Measurements from ENCODE around the gene IGFBP5. TPM values are rescaled to one million over a fixed set of nuclear protein-coding genes. Genes with fewer than 3 reads are reported as not detected.

IGFBP5 gene
- total RNA-seq, 1 donor from 2014 or later, result 415 TPM

- Mint-ChIP-seq H3K9me3 (no peaks in the 10 kb centered on the region), H3K27me3 (ENCODE audit: low read depth) (no peaks in the 10 kb centered on the region), H3K4me3 (no peak overlapping the region), H3K36me3 (peaks cover 21% of the 10 kb centered on the region), H3K4me1 (peaks cover 49% of the 10 kb centered on the region), H3K27ac (peak overlapping the region; percentile 59)
- TF ChIP-seq CTCF (IDR thresholded peaks at IDR 0.05; ENCODE audit: unreplicated experiment), result no peak
- no peak for DNase-seq (ENCODE audit: low spot score in 2 of 2, unreplicated experiment in 2 of 2)
These were observed 33.5 kb downstream of the IGFBP5 start for GRCh38 chr2:216661639-216662375.

GRCh38 chr2:216661051-216661450 lies 34.3 kb downstream of the IGFBP5 start:
- no peak for TF ChIP-seq CTCF (IDR thresholded peaks at IDR 0.05; ENCODE audit: unreplicated experiment)
- no peak for DNase-seq (ENCODE audit: low spot score in 2 of 2, unreplicated experiment in 2 of 2)
- no peak overlapping the region for H3K4me3 Mint-ChIP-seq
- no peaks in the 10 kb centered on the region for H3K9me3 Mint-ChIP-seq
- H3K4me1 Mint-ChIP-seq, result peaks cover 44% of the 10 kb centered on the region
- no peak overlapping the region for H3K27ac Mint-ChIP-seq
- no peaks in the 10 kb centered on the region for H3K27me3 Mint-ChIP-seq (ENCODE audit: low read depth)
- H3K36me3 Mint-ChIP-seq, result peaks cover 21% of the 10 kb centered on the region

GRCh38 chr2:216660496-216660895 lies 34.9 kb downstream of the IGFBP5 start:
- no peak for DNase-seq (ENCODE audit: low spot score in 2 of 2, unreplicated experiment in 2 of 2)
- no peak for TF ChIP-seq CTCF (IDR thresholded peaks at IDR 0.05; ENCODE audit: unreplicated experiment)
- Mint-ChIP-seq H3K4me3 (no peak overlapping the region), H3K4me1 (peaks cover 39% of the 10 kb centered on the region), H3K27me3 (ENCODE audit: low read depth) (no peaks in the 10 kb centered on the region), H3K36me3 (peaks cover 22% of the 10 kb centered on the region), H3K27ac (peak overlapping the region; percentile 87), H3K9me3 (no peaks in the 10 kb centered on the region)

- Mint-ChIP-seq H3K27me3 (ENCODE audit: low read depth) (no peaks in the 10 kb centered on the region), H3K27ac (peak overlapping the region; percentile 87), H3K4me3 (no peak overlapping the region), H3K4me1 (peaks cover 27% of the 10 kb centered on the region), H3K9me3 (no peaks in the 10 kb centered on the region), H3K36me3 (peaks cover 26% of the 10 kb centered on the region)
- TF ChIP-seq CTCF (IDR thresholded peaks at IDR 0.05; ENCODE audit: unreplicated experiment), result no peak
- no peak for DNase-seq (ENCODE audit: low spot score in 2 of 2, unreplicated experiment in 2 of 2)
These were observed 36.1 kb downstream of the IGFBP5 start for GRCh38 chr2:216659276-216659675.

- Mint-ChIP-seq H3K4me3 (no peak overlapping the region), H3K36me3 (peaks cover 26% of the 10 kb centered on the region), H3K27me3 (ENCODE audit: low read depth) (no peaks in the 10 kb centered on the region), H3K9me3 (no peaks in the 10 kb centered on the region), H3K27ac (peak overlapping the region; percentile 87), H3K4me1 (peaks cover 25% of the 10 kb centered on the region)
- DNase-seq (ENCODE audit: low spot score in 2 of 2, unreplicated experiment in 2 of 2), result no peak
- TF ChIP-seq CTCF (IDR thresholded peaks at IDR 0.05; ENCODE audit: unreplicated experiment), result no peak
These were observed 36.6 kb downstream of the IGFBP5 start for GRCh38 chr2:216658757-216659156.

All from mesothelial cell of epicardium (in vitro differentiated cells).